ENCODE data around the gene MRTO4. TPM values are rescaled to one million over a fixed set of nuclear protein-coding genes. Genes with fewer than 3 reads are reported as not detected.

MRTO4 gene
- 18.5 and 25.0 TPM in 2 replicates for total RNA-seq

GRCh38 chr1:19251305-19252196, at the start of gene MRTO4, which contains the start of gene EMC1:
MRTO4 (plus strand) TSS chr1:19251805; CDS start chr1:19251836, 31 bp downstream.
EMC1 (minus strand) TSS chr1:19251524; CDS start chr1:19251509, 15 bp downstream.

GRCh38 chr1:19209990-19210771, 41.4 kb upstream of the MRTO4 start, which contains the start of gene UBR4:
UBR4 (minus strand) TSS chr1:19210266; CDS start chr1:19210248, 18 bp downstream.

GRCh38 chr1:19288324-19289241, 37.0 kb downstream of the MRTO4 start, which contains the start of gene AKR7A3:
AKR7A3 (minus strand) TSS chr1:19288770; CDS start chr1:19288709, 61 bp downstream.

Other genes starting within 250 kb of the MRTO4 start
- gene UBR4, start 41.5 kb upstream of the MRTO4 start, total RNA-seq: 65.3 and 78.3 TPM in 2 replicates
- 34.8 and 43.7 TPM in 2 replicates for gene EMC1, start 281 bp upstream of the MRTO4 start, total RNA-seq
- 0.73 and 1.00 TPM in 2 replicates for gene AKR7A3, start 37.0 kb downstream of the MRTO4 start, total RNA-seq
- 117 and 159 TPM in 2 replicates for gene AKR7A2, start 60.3 kb downstream of the MRTO4 start, total RNA-seq
- 12.3 and 20.6 TPM in 2 replicates for gene SLC66A1, start 60.5 kb downstream of the MRTO4 start, total RNA-seq
- gene CAPZB, start 233.7 kb downstream of the MRTO4 start, total RNA-seq: 148 and 173 TPM in 2 replicates

Measured in cardiac ventricle fibroblast (primary cell).